Activated CD4-positive, alpha-beta T cell treated with anti-CD3 and anti-CD28 coated beads, Interleukin-10, Interleukin-2, amounts not matched to agents 100 ng/mL and 50 ng/mL, durations not matched to agents 16 hours and 8 hours (primary cell): ENCODE measurements around the gene RASGRF2.

ENCODE experiments used
- DNase-seq: peaks from one replicate; pipeline ENCODE4 v3.0.0-alpha.2; 2020

RASGRF2 gene

DNA sequence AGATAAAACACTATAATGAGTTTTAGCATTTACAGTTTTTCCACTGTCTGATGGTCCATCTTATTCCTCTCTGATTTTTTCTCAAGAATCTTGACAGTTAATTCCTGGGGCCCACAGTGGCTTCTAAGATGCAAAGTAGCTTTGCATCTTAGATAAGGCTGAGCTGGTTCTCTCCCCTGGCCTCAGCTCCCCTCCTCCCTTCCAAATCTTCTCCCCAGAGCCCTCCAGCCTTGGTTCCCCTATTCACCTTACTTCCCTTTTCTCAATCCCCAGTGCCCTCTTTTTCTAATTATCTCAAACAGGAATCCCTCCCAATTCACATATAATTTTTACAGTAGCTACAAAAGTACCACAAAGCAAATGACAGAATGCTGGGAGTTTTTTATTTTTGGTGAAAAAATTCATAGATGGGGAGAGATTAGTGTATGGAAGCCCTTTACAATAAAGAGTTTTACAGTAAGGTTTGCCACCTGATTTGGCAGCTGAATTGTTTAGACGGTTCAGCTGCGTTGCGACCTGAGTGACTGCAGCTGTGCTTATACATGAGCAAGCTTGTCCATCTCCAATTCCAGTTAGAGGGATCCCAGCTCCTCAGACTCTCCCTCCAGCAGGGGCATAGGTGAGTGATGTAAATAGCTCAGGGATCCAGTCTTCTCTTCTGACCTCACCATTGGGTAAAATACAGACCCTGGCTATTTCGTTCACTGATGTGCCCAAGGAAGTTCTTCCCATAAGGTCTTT is 221.6 kb downstream of the RASGRF2 start:
- DNase-seq: no peak

DNA sequence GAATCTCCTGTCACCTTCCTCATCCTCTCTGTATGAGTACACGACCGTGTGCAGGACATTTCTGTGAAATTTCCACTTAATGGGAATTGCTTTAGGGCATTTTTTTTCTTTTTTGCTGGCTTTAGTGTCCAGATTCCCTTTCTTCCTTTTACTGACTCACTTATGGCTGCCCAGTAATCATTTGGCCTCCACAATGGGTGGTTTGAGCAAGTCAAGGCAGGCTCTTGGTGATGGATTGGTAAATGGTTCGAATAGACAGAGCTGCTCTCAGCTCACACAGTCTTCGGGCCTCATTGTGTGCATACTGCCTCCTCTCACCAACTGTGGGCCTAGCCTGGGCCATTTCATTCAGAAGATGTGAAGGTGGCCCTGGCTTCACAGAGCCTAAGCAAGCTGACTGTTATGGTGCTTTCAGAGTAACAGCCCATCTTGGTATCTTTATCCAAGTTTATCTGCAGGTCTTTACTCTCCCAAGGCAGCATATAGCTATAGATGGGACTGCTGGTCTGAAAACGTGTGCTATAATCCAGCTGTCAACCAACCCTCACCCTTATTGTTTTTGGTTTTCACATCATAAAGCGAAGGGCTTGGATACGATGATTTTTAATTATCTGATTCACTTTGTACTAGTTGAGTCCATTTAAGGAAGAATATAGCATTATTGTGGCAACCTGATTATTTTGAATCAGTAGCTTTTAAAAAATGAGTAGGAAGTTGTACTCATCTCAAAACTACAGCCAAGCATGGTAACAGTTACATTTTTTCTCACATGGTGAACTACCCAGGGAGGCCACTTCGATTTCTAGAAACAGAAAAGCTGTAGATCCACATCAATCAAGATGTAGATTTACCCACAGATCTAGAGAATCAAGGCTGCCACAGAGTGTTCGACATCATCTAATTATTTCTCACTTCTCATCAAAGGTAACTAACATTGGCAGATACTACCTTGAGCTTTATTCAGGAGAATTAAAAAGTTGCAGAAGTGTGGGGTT is 222.5 kb downstream of the RASGRF2 start:
- DNase-seq: peak; percentile 77

DNA sequence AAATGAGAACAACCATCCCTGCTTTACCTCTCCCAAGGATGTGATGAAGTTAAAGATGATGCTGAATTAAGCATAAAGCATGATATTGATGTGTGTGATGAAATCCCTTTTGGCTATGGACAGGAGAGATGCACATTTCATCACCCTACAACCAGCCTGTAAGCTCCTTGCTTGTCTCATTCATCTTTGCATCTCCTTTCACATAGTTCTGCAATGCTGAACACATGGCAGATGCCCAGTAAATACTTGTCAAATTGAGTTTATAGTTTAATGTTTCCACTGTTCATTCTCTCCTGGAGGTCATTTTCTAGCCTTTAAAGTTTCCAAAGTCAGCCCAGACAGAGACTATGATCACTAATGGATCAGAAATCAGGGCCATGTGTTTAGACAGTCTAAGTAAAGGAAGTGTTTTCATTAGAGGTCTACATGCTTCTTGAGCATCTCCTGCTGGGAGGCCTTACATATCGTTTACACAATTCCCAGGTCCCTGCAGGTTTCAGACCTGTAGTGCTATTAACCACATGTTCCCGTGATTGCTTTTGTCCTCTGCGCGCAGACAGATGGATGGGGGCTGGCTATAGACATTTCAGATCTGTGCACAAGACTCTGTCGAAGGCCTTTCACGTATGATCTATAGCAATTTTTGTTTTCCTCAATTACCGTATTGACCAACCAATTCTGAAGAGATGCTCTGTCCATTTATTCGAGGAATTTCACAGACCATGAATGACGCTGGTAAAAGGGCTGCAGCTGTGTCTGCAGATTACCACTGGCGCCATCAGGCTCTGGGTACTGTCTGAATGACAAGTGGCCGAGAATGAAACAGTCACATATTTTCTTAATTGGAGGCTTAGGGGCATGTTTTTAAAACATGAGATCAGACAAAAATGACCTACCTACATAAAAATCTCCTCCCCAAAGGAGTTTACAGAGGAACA is 223.9 kb downstream of the RASGRF2 start:
- DNase-seq: no peak

DNA sequence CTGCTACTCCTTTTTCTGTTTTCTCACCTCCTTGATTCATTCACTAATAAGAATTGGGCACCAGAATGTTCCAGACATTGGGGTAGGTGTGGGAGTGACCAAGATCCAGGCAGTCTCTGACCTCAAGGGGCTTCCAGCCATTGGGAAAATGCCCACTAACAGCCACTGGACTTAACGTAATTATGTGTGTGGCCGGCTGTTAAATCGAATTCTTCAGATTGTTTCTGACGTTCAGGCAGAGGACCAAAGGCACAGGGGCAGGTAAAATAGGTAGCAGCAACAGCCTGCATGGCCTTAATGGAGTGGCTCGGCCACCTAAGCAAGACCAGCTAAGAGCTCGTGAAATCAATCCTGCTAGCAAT is 224.6 kb downstream of the RASGRF2 start:
- no peak for DNase-seq

DNA sequence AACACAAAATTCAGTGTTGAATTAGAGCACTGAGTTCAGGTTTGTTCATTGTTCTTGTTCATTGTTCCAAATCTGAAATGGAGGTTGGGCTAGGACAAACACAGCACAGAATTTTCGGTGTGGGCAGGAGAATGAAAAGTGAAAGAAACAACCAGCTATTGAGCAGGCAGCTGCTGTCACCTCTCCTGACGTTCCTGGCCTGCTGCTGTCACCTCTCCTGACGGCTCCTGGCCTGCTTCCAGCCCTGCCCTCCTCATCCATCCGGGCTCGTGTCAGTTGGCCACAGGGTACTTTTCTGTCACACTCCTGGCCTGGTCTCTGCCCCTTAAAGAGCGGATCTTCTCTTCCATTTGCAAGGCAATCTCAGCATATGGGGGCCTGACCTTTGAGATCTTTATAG is 227.7 kb downstream of the RASGRF2 start:
- DNase-seq: no peak

DNA sequence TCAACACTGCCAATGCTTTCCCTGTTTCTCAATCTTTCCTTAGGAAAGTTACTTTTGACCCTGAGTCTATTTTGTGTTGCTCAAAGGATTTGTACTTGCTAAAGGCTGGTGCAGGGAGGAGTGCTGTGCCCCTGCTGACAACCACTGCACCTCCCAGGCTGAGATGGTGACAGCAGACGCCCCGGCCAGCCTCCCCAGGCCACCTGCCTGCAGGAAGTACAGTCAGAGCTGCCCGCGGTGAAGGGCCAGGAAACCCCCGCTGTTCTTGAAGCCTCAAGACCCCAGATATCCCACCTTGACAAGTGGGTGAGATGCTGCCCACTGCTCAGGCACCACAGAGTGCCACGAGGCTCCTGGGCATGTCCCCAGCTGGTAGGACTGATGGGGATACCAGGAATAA is 228.8 kb downstream of the RASGRF2 start:
- DNase-seq: no peak

DNA sequence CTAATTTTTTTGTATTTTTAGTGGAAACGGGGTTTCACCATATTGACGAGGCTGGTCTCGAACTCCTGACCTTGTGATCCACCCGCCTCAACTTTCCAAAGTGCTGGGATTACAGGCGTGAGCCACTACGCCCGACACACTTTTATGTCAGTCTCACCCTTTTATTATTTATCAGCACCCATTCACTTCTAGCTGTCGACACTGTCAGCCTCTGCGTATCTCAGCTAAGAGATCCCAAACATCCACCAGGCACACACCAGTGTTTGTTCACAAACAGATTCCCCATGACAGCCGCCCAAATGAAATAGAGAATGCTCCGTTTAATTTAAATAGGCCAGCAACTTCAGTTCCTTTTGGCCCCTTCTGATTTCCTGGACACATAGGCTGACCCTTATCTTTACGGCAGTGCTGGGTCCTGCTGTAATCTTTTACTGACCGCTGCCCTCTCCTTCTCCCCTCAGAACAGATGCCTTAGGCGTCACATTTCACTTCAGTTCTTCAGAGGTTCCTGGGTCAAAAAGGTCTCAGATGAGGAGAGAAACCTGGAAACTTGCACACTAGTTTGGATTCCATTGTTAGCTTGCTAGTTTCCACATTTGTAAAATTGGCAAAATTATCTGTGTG is 229.8 kb downstream of the RASGRF2 start:
- no peak for DNase-seq

DNA sequence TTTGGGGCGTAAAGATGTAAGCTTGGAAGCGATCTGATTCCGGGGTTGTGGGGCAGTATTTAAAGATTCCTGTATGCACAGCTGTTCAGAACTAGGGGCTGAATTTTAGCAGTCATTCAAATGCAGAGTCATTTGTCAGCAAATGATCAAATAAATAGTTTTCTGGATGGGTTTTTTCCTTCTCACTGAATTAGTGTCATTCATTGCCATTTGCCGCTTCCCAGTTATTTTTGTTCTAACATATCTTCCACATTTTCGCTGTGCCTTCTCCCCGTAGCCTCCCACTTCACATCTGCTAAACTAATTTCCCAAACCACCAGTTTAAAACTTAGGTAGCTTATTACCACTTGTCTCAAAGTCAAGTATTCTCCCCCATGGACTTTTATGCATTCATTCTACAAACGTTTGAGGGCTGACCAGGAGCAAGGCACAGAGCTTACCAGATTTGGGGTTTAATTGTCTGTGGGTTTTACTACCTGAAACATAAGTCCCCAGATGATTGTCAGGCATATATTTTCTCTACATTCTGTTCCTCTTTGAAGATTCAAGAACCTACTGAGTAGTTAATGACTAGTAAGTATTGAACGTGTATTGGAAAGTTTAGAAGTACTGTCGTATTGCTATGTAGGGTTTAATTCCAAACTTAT is 231.7 kb downstream of the RASGRF2 start:
- DNase-seq: no peak

DNA sequence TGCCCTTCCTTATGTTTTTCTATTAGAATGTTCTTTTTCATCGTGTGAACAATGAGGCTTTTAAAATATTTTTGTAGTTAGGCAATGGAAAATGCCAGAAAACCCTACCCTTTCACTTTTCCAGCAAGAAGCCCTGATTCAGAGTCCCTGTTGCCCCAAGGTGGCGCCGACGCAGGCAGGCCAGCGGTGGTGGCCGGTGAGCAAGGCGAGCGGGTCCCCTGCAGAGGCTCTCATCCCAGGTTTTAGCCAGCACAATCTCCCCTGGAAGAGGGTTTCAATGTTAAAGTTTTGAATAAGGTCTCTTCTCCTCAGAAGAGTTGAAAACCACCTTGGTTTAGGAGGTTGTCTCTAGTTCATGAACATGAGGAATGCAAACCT is 232.2 kb downstream of the RASGRF2 start:
- DNase-seq: no peak

DNA sequence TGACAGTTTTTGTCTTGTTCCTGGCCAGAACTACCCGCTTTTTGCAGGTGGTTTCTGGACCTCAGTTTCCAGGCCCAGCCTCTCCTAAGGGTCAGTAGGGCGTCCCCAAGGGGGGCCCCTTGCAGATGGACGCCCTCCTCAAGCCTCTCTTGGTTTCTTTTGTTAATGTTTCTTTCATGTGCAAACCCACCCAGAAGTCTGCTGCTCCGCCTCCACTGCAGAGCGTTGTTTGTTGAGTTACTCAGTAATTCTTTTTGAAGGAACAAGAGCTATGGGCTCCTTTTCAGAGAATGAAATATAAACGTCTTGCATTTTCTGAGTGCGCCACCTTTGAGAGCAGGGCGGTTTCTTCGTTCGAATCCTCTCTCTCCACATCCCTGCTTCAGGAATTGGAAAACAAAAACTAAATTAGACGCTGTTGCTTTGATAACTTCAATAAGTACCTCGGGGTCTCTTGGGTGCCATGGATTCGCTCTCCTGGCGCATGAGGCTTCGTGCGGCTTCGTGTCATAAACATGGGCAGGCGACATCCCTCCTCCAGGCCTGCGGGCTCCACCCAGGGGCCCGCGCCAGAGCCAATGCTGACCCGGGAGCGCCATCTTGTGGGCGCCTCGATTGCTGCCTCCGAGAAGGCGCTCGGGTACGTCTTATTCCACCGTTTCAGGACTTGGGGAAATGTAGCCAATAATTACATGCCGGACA is 234.6 kb downstream of the RASGRF2 start:
- peak; percentile 89 for DNase-seq

DNA sequence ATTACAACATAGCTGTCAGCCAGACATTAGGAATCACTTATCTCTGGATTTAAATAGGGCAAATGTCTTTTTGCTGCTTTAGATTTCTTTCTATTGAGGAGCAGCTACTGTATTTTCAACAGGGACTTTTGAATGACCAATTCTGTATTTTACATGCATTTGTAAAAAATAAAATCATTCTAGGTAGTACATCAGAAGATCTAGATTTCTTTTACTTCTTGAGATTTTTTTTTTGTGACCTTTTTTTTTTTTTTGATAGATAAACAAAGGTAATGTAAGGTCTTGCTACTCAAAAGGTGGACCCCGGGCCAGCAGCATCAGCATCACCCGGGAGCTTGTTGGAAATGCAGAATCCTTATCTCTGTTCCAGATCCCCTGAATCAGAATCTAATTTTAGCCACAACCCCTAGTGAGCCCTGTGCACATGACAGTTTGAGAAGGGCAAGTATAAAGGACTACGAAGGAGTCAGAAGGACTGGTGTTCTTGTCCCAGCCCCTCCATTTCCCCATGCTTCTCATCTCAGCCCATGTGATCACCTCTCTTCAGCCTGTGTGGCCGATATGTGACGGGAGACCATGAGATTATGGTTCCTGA is 235.3 kb downstream of the RASGRF2 start:
- DNase-seq: no peak

DNA sequence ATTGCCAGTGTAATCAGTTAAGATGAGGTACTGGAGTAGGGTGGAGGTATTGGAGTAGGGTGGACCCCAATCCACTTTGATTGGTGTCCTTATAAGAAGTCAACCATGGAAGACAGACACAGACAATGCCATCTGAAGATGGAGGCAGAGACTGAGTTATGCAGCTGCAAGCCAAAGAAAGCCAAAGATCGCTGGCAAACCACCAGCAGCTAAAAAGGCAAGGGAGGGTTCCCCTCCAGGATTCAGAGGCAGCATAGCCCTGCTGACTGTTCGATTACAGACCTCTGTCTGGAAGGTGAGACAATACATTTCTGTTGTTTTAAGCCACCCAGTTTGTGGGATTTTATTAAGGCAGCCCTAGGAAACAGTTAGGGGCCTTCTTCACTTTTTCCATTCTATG is 242.5 kb downstream of the RASGRF2 start:
- DNase-seq: no peak

DNA sequence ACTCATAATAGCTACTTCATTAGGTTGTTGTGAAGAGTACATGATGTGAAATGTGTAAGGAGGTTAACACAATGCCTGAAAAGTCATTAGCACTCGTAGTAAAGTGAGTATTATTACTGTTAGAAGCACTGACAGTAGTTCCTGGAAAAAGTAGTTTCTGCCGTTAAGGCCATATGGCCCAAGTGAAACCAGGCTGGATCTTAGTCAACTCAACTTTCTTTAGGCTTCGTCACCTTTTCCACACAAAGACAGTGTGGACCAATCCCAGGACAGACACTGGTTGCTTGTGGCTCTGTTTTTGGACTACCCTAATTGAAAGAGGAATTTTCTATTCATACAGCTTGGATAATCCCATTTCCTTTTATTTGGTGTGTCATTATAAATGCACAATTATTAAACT is 243.6 kb downstream of the RASGRF2 start:
- no peak for DNase-seq

DNA sequence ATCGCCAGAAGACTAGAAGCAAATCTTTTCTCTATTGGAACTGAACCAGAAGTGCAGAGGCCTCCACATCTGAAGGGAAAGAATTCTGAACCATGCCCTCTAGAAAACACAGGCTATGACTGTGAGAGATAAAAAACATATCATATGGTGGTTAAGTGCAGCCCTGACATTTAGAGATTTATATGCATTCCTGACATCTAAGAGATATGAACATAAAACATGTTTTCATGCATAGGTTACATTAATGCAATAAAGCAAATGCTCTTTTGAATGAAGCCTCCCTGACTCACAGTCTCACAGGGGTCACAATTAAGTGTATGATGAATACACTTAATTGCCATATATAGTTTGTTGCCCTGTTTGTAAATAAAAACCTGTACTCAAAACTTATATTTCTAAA is 244.0 kb downstream of the RASGRF2 start:
- no peak for DNase-seq

DNA sequence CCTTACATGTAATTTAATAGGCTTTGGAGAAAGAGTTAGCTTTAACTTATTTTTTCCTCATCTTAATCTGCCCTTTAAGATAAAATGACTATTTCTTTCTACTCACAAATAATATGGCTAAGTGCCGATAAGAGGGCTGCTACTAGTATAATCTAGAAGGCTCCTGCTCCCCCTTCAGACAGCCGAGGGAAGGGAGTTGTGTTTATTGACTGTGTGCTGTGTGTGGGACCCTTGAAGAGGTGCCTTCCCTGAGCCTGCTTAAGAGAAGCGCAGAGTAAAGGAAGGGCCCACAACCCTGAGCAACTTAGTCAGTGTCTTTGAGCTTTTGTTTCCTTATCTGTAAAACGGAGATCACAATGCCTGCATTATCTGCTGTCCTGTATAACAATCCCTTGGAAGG is 244.9 kb downstream of the RASGRF2 start:
- no peak for DNase-seq

DNA sequence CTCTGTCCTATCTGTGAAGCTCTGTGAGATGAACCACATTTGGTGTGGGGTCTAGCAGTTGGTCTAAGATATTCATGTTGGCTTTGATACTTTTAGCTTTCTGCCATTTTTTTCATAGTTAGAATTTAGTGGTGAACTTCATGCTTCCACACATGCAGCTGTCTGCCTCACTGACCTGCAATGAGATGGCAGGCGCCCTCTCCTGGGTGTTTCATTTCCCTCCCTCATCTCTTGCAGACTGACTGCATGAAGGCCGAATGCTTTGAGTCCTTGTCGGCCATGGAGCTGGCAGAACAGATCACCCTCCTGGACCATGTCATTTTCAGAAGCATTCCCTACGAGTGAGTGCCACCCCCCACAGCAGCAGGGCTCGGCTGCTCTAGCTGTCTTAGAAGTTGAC is 246.8 kb downstream of the RASGRF2 start:
- no peak for DNase-seq

DNA sequence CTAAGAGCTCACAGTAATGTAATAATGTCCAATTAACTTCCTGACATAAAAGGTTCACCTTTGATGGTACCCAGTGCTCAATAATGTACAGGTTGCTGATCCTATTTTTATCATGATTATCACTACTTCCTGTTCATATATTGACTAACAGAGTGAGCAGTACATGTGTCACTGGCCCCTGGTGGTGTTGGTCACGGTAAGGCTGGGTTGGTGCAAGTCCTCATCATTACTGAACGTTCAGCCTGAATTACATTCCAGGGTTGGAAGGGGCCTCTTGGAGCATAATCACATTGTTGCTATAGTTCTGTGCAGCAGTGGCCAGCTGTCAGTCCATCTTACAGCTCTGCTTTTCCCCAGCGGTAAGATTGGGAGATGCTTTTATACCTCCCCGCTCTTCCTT is 248.7 kb downstream of the RASGRF2 start:
- no peak for DNase-seq

DNA sequence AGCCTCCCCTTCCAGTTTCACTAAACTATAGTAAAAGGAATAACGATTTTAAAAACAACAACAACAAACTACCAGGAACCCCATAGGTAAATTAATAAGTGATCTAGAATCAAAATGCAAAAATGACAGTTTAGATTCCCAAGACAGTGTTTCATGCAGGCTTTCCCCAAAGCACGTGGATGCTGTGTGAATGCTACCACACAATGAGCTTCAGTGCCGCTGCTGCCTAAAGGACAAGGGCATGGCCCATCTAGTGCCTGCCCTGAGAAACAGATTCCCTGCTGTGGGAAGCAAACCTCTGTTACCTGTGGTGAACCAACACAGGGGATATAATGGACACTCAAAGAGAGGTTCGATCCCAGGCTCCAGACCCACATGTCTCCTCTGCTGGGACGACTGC is 249.2 kb downstream of the RASGRF2 start:
- DNase-seq: no peak

DNA sequence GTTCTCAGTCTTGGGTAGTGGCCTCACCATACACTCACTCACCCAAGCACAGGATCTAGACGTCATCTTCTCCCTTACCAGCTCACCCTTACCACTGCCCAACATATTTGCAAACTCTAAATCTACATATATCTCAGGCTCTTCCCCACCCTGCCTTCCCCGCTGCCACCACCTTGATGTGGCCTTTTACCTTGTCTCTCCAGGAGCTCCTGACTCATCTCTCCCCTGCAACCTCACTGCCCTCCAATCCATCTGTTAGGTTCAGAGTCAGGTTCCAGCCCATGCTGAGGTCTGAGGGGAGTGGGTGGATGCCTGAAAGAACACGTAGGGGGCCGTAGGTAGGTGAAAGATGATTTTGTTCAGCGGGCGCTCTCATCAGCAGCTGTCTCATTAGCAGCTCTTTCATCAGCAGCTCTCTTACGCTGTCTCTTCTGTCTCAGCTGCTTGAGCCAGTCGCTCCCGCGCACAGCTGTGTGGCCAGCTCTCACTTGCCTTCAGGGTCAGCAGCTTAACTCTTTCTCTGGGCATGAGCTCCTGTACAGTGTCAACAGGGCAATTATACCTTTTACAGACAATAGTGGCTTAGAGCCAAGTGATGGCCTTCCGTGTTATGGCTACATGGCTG is 249.8 kb downstream of the RASGRF2 start:
- DNase-seq: peak; percentile 39

DNA sequence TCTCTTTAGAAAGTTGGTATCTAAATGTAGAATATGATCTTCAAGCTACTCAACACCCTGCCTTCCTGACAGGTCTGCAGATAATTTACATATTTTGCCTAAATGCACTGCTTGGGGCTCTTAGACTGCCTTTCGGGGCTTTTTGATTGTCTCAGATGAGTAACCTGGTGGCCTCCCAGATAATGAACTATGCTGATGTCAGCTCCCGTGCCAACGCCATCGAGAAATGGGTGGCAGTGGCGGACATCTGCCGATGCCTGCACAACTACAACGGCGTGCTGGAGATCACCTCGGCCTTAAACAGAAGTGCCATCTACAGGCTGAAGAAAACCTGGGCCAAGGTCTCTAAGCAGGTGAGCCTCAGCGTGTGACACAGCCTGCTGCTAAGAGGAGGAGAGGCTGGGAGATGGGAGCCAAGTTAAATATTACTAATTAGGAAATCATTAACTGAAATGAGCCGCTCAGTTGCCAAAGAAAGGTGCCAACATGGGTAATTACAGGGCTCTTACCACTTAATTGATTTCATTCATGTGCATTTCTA is 252.1 kb downstream of the RASGRF2 start:
- peak; percentile 59 for DNase-seq
